Spleen (tissue), 11 donors: ENCODE results near the gene GPBP1. TPM values are rescaled to one million over a fixed set of nuclear protein-coding genes. Genes with fewer than 3 reads are reported as not detected.

Experiments used
- DNase-seq: peaks from one replicate; pipeline ENCODE4 v3.0.0-alpha.2; 2020
- H3K27ac ChIP-seq, 8 donors: fragments of 200-600 bp; sonication (generic) in 7 of 8; 1 replicate in 4 of 8; 2 replicates in 4 of 8; pipeline versions ENCODE4 v1.5.0 to v1.8.0; 2016 to 2021; ENCODE audit warnings: inconsistent platforms in 4 of 8, mild to moderate bottlenecking in 4 of 8, moderate library complexity in 1 of 8
- H3K27me3 ChIP-seq, 7 donors: fragments of 200-600 bp; sonication (generic) in 6 of 7; replicated peaks in 1 of 7; 1 replicate in 4 of 7; 2 replicates in 3 of 7; pipeline versions ENCODE4 v1.5.0 to v1.8.0; 2016 to 2021; ENCODE audit warnings: inconsistent platforms in 3 of 7, mild to moderate bottlenecking in 1 of 7
- H3K36me3 ChIP-seq, 6 donors: fragments of 200-600 bp; sonication (generic) in 5 of 6; 1 replicate in 4 of 6; 2 replicates in 2 of 6; pipeline versions ENCODE4 v1.5.0 to v1.8.0; 2016 to 2021; ENCODE audit warnings: inconsistent platforms in 2 of 6
- H3K4me1 ChIP-seq, 6 donors: fragments of 200-600 bp; sonication (generic) in 5 of 6; 1 replicate in 3 of 6; 2 replicates in 3 of 6; pipeline versions ENCODE4 v1.5.0 to v1.8.0; 2016 to 2021; ENCODE audit warnings: inconsistent platforms in 3 of 6
- H3K4me3 ChIP-seq, 8 donors: fragments of 200-600 bp; sonication (generic) in 7 of 8; 1 replicate in 4 of 8; 2 replicates in 4 of 8; pipeline versions ENCODE4 v1.5.0 to v1.8.0; 2016 to 2021; ENCODE audit warnings: inconsistent platforms in 4 of 8, mild to moderate bottlenecking in 4 of 8, moderate library complexity in 2 of 8
- H3K9me3 ChIP-seq, 8 donors: fragments of 200-600 bp; sonication (generic) in 7 of 8; 1 replicate in 4 of 8; 2 replicates in 4 of 8; pipeline versions ENCODE4 v1.5.0 to v1.8.0; 2016 to 2021; ENCODE audit warnings: inconsistent platforms in 4 of 8
- CTCF ChIP-seq, 11 experiments: fragments of 200-600 bp in 7 of 11; fragments of 450-650 bp in 4 of 11; sonication (generic) in 4 of 11; IDR thresholded peaks in 8 of 11; conservative IDR thresholded peaks in 3 of 11; 1 replicate in 7 of 11; 2 replicates in 4 of 11; pipeline versions ENCODE4 v1.4.0 to v1.8.0; 2016 to 2021; ENCODE audit warnings: antibody characterized with exemption in 11 of 11, inconsistent platforms in 4 of 11, mild to moderate bottlenecking in 1 of 11
- POLR2A ChIP-seq, 3 donors: fragments of 450-650 bp; IDR thresholded peaks; one replicate each; pipeline ENCODE4 v1.5.1; 2017; ENCODE audit warnings: antibody characterized with exemption in 3 of 3, mild to moderate bottlenecking in 1 of 3
- POLR2AphosphoS5 ChIP-seq, 3 donors: sonication (generic); formaldehyde crosslinking; IDR thresholded peaks; one replicate each; pipeline ENCODE4 v1.5.1; 2017; ENCODE audit warnings: antibody characterized with exemption in 3 of 3
- WGBS, 5 donors: extraction: QIAGEN DNeasy Blood & Tissue Kit in 3 of 5; methylation state at CpG; one replicate each; pipeline versions ENCODE4 v1.1.5 to v1.1.7; 2013 to 2018; 5-methylcytosine and 5-hydroxymethylcytosine counted together
- intact Hi-C: fragments of 100-400 bp; cut with DNase I; formaldehyde crosslinking; loops from one replicate; pipeline ENCODE4 v1.15.0; 2023; ENCODE audit warnings: low total_unique reads
- polyA plus RNA-seq, 3 donors: library from polyadenylated mRNA; stranded (reverse); fragments of 200-250 nt; gene quantifications; one replicate each; pipeline ENCODE4 v1.2.1, GENCODE V29; 2013
- total RNA-seq, 7 donors: library from RNA; depleted of rRNA in 3 of 7; stranded (reverse); fragments of >200 nt in 3 of 7; fragmentation: NEBNext Ultra II Directional in 4 of 7; extraction: Animal tissue kit (Norgen Biotek cat#: 25700) in 4 of 7; gene quantifications; one replicate each; pipeline versions ENCODE4 v1.1.0 to v1.2.1, GENCODE V29; 2016 to 2021
- donor health status: healthy with polysubstance abuse.
- donor health status: DM: no; HTN: no; CAD: no; lungs with moderate emphysema.
- donor health status: DM: no; HTN: no; CAD: no.
- donor health status: Bipolar disorder and iron deficiency.
- donor health status: healthy.
- donor health status: DM: no; HTN: no; CAD: no.
- donor health status: DM: yes; HTN: yes; CAD: no.

The GPBP1 gene
- total and polyA plus RNA-seq, 10 donors = 58.0 to 118 (median 87.1) TPM

GRCh38 chr5:57174890-57175510 is 1.1 kb downstream of the GPBP1 start:
- H3K36me3 ChIP-seq = peaks cover 0 to 16% (median 0%) of the 10 kb centered on the region in 6 donors
- no peaks in the 10 kb centered on the region for H3K9me3 ChIP-seq
- TF ChIP-seq POLR2AphosphoS5 (IDR thresholded peaks at IDR 0.05) (no peak), POLR2A (IDR thresholded peaks at IDR 0.05) (no peak), CTCF (IDR thresholded peaks at IDR 0.05 in 8 of 11, conservative IDR thresholded peaks at IDR 0.05 in 3 of 11) (no peak)
- H3K4me1 ChIP-seq = peaks cover 39 to 69% (median 60%) of the 10 kb centered on the region in 6 donors
- intact Hi-C loops = no loop called here
- no peaks in the 10 kb centered on the region for H3K27me3 ChIP-seq
- DNase-seq = no peak
- peak overlapping the region; percentile 98 to 100 (median 100) for H3K27ac ChIP-seq
- H3K4me3 ChIP-seq = peak overlapping the region; percentile 59 to 85 (median 74)
- WGBS, 5 donors = 0 to 2% (median 1%) methylated on average over 11 of the region's 11 CpGs

GRCh38 chr5:57175551-57176309 is 1.9 kb downstream of the GPBP1 start:
- no peak for DNase-seq
- 4 to 9% (median 7%) methylated on average over 11 of the region's 11 CpGs for WGBS, 5 donors
- TF ChIP-seq CTCF (IDR thresholded peaks at IDR 0.05 in 8 of 11, conservative IDR thresholded peaks at IDR 0.05 in 3 of 11) (no peak), POLR2AphosphoS5 (IDR thresholded peaks at IDR 0.05) (no peak), POLR2A (IDR thresholded peaks at IDR 0.05) (no peak)
- Histone ChIP-seq H3K9me3 (no peaks in the 10 kb centered on the region), H3K27ac (peak overlapping the region; percentile 98 to 100 (median 100)), H3K4me1 (peaks cover 46 to 76% (median 68%) of the 10 kb centered on the region in 6 donors), H3K36me3 (peaks cover 0 to 16% (median 0%) of the 10 kb centered on the region in 6 donors), H3K27me3 (no peaks in the 10 kb centered on the region), H3K4me3 (peak overlapping the region; percentile 59 to 85 (median 74))
- intact Hi-C loops = no loop called here

- Histone ChIP-seq H3K9me3 (no peaks in the 10 kb centered on the region), H3K27ac (peak overlapping the region in 7 of 8 donors; percentile 98 to 100 (median 100)), H3K36me3 (peaks cover 0 to 16% (median 0%) of the 10 kb centered on the region in 6 donors), H3K4me1 (peaks cover 49 to 83% (median 74%) of the 10 kb centered on the region in 6 donors), H3K27me3 (no peaks in the 10 kb centered on the region), H3K4me3 (peak overlapping the region; percentile 59 to 85 (median 74))
- intact Hi-C loops = no loop called here
- no peak for DNase-seq
- 4 to 11% (median 6%) methylated on average over 7 of the region's 7 CpGs for WGBS, 5 donors
- TF ChIP-seq CTCF (IDR thresholded peaks at IDR 0.05 in 8 of 11, conservative IDR thresholded peaks at IDR 0.05 in 3 of 11) (no peak), POLR2A (IDR thresholded peaks at IDR 0.05) (no peak), POLR2AphosphoS5 (IDR thresholded peaks at IDR 0.05) (no peak)
These were observed 2.5 kb downstream of the GPBP1 start for GRCh38 chr5:57176350-57176857.
